SK-N-MC (cell line): ENCODE data around the gene HSPA8.

Experiments used
- EZH2 ChIP-seq: fragments of 200-600 bp; sonication (generic); IDR thresholded peaks from one replicate; pipeline ENCODE4 v1.6.1; 2017; ENCODE audit warnings: antibody characterized with exemption
- POLR2AphosphoS5 ChIP-seq: IDR thresholded peaks from 2 replicates; pipeline ENCODE4 v1.6.1; 2012; ENCODE audit warnings: mild to moderate bottlenecking, low read depth, low read length, borderline replicate concordance

DNA sequence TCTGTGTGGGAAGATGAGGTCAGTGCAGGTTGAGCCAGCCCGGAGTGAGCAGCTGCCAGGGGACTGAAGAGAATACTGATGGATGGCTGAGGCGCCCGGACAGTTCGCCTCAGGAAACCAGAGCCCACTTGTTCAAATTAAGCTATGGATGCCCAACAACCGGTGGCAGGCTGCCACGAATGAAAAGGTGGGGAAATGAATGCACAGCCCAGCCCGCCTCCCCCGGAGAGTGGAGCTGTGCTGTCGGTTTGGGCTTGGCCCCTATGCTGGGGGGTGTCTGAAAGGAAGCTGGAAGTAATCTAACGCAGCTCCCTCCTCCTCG lies 21.9 kb downstream of the HSPA8 start:
- TF ChIP-seq EZH2 (no peak), POLR2AphosphoS5 (no peak)
